Upper lobe of right lung (tissue), 1 donor: ENCODE data around the gene SPC24. TPM values are rescaled to one million over a fixed set of nuclear protein-coding genes. Genes with fewer than 3 reads are reported as not detected.
A peak's percentile ranks its signal among the peaks of the same experiment; 100 is the strongest.

Source experiments
- ATAC-seq: fragments of 200-7000 bp; cut with Tn5 transposase; one replicate; pipeline ENCODE4 v1.9.1; 2020; ENCODE audit warnings: mild to moderate bottlenecking, moderate library complexity
- DNase-seq: peaks from one replicate; pipeline ENCODE4 v3.0.0-alpha.2; 2020
- H3K27ac ChIP-seq: fragments of 200-600 bp; one replicate; pipeline ENCODE4 v1.8.0; 2022
- H3K27me3 ChIP-seq: fragments of 200-600 bp; one replicate; pipeline ENCODE4 v1.8.0; 2022; ENCODE audit warnings: mild to moderate bottlenecking
- H3K36me3 ChIP-seq: fragments of 200-600 bp; one replicate; pipeline ENCODE4 v1.8.0; 2022
- H3K4me1 ChIP-seq: fragments of 200-600 bp; one replicate; pipeline ENCODE4 v1.8.0; 2022
- H3K4me3 ChIP-seq: fragments of 200-600 bp; one replicate; pipeline ENCODE4 v1.8.0; 2022; ENCODE audit warnings: mild to moderate bottlenecking
- H3K9me3 ChIP-seq: fragments of 200-600 bp; one replicate; pipeline ENCODE4 v1.8.0; 2022
- intact Hi-C: fragments of 100-400 bp; cut with DNase I; formaldehyde crosslinking; loops from one replicate; pipeline ENCODE4 v1.11.0; 2022
- total RNA-seq: library from RNA; stranded (reverse); fragmentation: NEBNext Ultra II Directional; extraction: Animal tissue kit (Norgen Biotek cat#: 25700); gene quantifications from one replicate; pipeline ENCODE4 v1.2.1, GENCODE V29; 2021
- TF ChIP-seq, protein P1 (sequence below): fragments of 200-600 bp; IDR thresholded peaks from one replicate; pipeline ENCODE4 v1.8.0; 2022; ENCODE audit warnings: antibody characterized with exemption
- donor health status: DM: no; HTN: yes; CAD: no; lungs with severe emphysema.

Gene SPC24
- total RNA-seq, 1 donor from 2014 or later, result 1.1 TPM

GRCh38 chr19:11201791-11202190 is 46.2 kb upstream of the SPC24 start:
- Histone ChIP-seq H3K27ac (peak overlapping the region; percentile 77), H3K4me1 (peaks cover 23% of the 10 kb centered on the region), H3K36me3 (peaks cover 5% of the 10 kb centered on the region), H3K27me3 (no peaks in the 10 kb centered on the region), H3K9me3 (no peaks in the 10 kb centered on the region), H3K4me3 (no peak overlapping the region)
- intact Hi-C loops, result loop anchor here (5.0 kb wide), 1 partner anchor 69 kb away; no protein-coding TSS in a partner anchor
- TF ChIP-seq, protein P1, sequence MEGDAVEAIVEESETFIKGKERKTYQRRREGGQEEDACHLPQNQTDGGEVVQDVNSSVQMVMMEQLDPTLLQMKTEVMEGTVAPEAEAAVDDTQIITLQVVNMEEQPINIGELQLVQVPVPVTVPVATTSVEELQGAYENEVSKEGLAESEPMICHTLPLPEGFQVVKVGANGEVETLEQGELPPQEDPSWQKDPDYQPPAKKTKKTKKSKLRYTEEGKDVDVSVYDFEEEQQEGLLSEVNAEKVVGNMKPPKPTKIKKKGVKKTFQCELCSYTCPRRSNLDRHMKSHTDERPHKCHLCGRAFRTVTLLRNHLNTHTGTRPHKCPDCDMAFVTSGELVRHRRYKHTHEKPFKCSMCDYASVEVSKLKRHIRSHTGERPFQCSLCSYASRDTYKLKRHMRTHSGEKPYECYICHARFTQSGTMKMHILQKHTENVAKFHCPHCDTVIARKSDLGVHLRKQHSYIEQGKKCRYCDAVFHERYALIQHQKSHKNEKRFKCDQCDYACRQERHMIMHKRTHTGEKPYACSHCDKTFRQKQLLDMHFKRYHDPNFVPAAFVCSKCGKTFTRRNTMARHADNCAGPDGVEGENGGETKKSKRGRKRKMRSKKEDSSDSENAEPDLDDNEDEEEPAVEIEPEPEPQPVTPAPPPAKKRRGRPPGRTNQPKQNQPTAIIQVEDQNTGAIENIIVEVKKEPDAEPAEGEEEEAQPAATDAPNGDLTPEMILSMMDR, result no peak
- ATAC-seq, result no peak
- no peak for DNase-seq

GRCh38 chr19:11200931-11201330 is 45.3 kb upstream of the SPC24 start:
- DNase-seq, result no peak
- intact Hi-C loops, result loop anchor here (5.0 kb wide), 1 partner anchor 69 kb away; no protein-coding TSS in a partner anchor

DNA sequence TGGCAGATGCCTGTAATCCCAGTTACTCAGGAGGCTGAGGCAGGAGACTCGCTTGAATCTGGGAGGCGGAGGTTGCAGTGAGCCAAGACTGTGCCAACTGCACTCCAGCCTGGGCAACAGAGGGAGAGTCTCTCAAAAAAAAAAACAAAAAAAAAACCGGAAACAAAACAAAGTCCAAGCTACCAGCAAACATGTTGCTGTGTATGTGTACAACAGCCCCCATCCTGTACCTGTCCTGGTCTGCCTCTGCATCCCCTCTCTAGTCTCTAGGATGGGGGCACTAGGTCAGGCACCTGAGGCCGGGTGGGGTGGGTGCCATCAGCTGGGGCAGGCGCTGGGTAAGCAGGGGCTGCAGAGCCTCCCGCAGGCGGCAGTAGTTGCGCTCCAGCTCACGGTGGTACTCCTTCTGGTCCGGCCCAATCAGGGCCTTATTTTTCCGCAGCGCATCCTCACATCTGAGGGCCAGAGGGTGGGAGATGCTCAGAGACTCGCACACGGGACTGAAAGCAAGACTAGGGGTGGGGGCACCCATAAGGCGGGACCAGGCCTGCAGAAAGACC is 44.5 kb upstream of the SPC24 start:
- peaks cover 34% of the 10 kb centered on the region for H3K4me1 ChIP-seq

More at GRCh38 chr19:11200931-11201330, 45.3 kb upstream of the SPC24 start:
- no peaks in the 10 kb centered on the region for H3K9me3 ChIP-seq
- no peak overlapping the region for H3K27ac ChIP-seq
- TF ChIP-seq, protein P1, result no peak
- H3K4me3 ChIP-seq, result no peak overlapping the region
- no peak for ATAC-seq
- peaks cover 5% of the 10 kb centered on the region for H3K36me3 ChIP-seq
- H3K4me1 ChIP-seq, result peaks cover 28% of the 10 kb centered on the region
- H3K27me3 ChIP-seq, result no peaks in the 10 kb centered on the region

DNA sequence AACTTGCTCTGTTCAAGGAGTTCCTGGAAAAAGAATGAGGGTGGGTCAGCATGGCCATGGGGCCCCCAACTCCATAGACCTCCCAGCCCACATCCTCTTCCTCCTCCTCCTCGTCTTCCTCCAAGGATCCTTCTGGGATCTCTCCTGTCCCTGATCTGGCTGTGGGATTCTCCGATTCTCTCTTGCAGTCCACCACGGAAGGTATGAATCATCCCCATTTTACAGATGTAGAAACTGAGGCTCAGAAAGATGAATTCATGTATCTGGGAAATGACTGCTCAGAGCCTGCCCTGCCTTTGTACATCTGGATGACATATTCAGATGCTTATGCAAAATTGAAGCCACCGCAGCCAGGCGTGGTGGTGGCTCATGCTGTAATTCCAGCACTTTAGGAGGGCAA is 43.9 kb upstream of the SPC24 start:
- Histone ChIP-seq H3K27ac (no peak overlapping the region), H3K36me3 (peaks cover 6% of the 10 kb centered on the region), H3K4me3 (no peak overlapping the region), H3K9me3 (no peaks in the 10 kb centered on the region), H3K4me1 (peaks cover 38% of the 10 kb centered on the region), H3K27me3 (no peaks in the 10 kb centered on the region)
- TF ChIP-seq, protein P1, result no peak
- no peak for DNase-seq
- intact Hi-C loops, result no loop called here
- ATAC-seq, result no peak

More for the DNA sequence above, 44.5 kb upstream of the SPC24 start:
- Histone ChIP-seq H3K4me3 (no peak overlapping the region), H3K36me3 (peaks cover 5% of the 10 kb centered on the region), H3K27me3 (no peaks in the 10 kb centered on the region), H3K9me3 (no peaks in the 10 kb centered on the region), H3K27ac (no peak overlapping the region)
- intact Hi-C loops, result loop anchor here (5.0 kb wide), 1 partner anchor 68 kb away; no protein-coding TSS in a partner anchor
- TF ChIP-seq, protein P1, result no peak
- ATAC-seq (no peak), DNase-seq (no peak)

DNA sequence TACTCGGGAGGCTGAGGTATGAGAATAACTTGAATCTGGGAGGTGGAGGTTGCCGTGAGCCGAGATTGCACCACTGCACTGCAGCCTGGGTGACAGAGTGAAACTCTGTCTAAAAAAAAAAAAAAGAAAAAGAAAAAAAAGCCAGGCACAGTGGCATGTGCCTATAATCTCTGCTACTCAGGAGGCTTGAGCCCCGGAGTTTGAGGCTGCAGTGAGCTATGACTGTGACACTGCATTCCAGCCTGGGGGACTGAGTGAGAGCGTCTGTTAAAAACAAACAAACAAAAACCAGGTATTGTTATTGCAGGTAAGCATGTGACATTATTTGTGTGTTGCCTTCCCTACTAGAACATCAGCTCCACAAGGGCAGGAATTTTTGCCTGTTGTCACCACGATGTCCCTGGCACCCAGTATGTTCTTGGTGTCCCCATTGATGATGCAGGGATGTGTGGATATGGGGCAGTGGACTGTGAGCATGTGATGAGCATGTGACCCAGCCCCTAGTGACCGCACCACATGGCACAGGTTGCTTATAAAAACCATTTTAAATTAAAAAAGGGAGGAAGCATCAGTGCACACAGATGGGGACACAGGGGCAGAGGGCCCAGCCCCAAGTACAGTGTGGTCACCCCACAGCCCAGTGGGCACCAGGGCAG is 43.3 kb upstream of the SPC24 start:
- Histone ChIP-seq H3K36me3 (peaks cover 12% of the 10 kb centered on the region), H3K4me1 (peaks cover 33% of the 10 kb centered on the region), H3K4me3 (no peak overlapping the region), H3K27ac (peak overlapping the region; percentile 37), H3K27me3 (no peaks in the 10 kb centered on the region), H3K9me3 (no peaks in the 10 kb centered on the region)
- ATAC-seq (no peak), DNase-seq (no peak)
- TF ChIP-seq, protein P1, result no peak
- intact Hi-C loops, result no loop called here
